ENCODE data around the gene NONO. TPM values are rescaled to one million over a fixed set of nuclear protein-coding genes. Genes with fewer than 3 reads are reported as not detected.
"Not testable (repeated sequence)": the region's sequence is repeated elsewhere in the genome, so short reads cannot be mapped to it uniquely, and the experiment has no call there.

Gene NONO
- total RNA-seq, 2 donors from 2014 or later, result 553 to 671 TPM

DNA sequence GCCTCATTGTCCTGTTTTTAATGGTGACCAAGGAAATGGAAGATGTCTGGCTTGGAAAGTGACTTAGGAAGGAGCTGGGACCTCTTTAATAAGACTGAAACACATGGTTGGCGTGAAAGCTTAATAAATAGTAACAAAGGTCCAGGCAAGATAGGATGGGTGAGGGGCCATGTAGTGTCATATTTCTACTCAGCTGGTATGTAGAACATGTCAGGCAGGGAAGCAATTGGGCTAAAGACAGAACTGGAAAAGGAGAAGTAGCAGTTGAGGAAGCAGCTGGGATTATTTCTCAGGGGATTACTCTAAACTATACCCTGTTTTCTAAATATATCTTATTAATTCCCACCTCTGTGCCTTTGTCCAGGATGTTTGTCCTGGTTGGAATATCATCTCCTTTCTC lies 36.7 kb downstream of the NONO start:
- WGBS, 2 experiments (ENCODE audit: insufficient coverage in 1 of 2, insufficient read length in 1 of 2), result 95 to 100% methylated on average over 1 of the region's 1 CpG
- H3K4me1 Mint-ChIP-seq, result no peaks in the 10 kb centered on the region

DNA sequence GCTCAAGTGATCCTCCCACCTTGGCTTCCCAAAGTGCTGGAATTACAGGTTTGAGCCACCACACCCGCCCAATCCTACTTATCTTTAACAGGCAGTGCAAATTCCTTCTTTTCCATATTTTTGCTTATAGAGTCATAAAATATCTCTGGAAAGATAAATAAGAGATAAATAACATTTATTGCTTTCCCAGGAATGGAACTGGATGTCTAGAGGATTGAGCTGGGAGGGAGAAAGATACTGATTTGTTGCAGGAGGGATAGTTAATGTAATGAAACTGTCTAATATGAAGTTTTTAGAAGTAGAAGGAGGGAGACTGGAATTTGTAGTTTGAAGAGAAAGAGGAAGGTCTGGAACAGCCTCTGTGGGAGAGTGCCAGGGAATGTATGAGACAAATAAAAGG lies 38.3 kb downstream of the NONO start:
- no CpG with 5 or more reads among the region's 1 CpG for WGBS, 2 experiments (ENCODE audit: insufficient coverage in 1 of 2, insufficient read length in 1 of 2)
- Histone ChIP-seq H3K9ac (ENCODE audit: extremely low read depth, low read length, poor library complexity, severe bottlenecking) (no peak overlapping the region), H3K27ac (ENCODE audit: low read depth, low read length) (no peak overlapping the region), H3K27me3 (ENCODE audit: control insufficient read depth, insufficient read depth, low read length, poor library complexity, severe bottlenecking) (no peaks in the 10 kb centered on the region), H3K4me3 (ENCODE audit: low read length) (no peak overlapping the region), H3K36me3 (ENCODE audit: control insufficient read depth, insufficient read depth, low read length) (peaks cover 4% of the 10 kb centered on the region), H3K9me3 (ENCODE audit: control insufficient read depth, low read length) (peaks cover 6% of the 10 kb centered on the region), H3K4me1 (ENCODE audit: control insufficient read depth, insufficient read depth, low read length) (no peaks in the 10 kb centered on the region)
- DNase-seq, result no peak
- H3K9me3 Mint-ChIP-seq, result peaks cover 47% of the 10 kb centered on the region
- peaks cover 17% of the 10 kb centered on the region for H3K36me3 Mint-ChIP-seq (ENCODE audit: low read depth)
- no peaks in the 10 kb centered on the region for H3K27me3 Mint-ChIP-seq (ENCODE audit: insufficient read depth)
- no peak for TF ChIP-seq CTCF (conservative IDR thresholded peaks at IDR 0.05)
- no peak overlapping the region for H3K27ac Mint-ChIP-seq
- H3K4me3 Mint-ChIP-seq, result no peak overlapping the region
- no peaks in the 10 kb centered on the region for H3K4me1 Mint-ChIP-seq

More for the DNA sequence above, 36.7 kb downstream of the NONO start:
- H3K9me3 ChIP-seq (ENCODE audit: control insufficient read depth, low read length), result no peaks in the 10 kb centered on the region
- Mint-ChIP-seq H3K27me3 (ENCODE audit: insufficient read depth) (no peaks in the 10 kb centered on the region), H3K9me3 (peaks cover 52% of the 10 kb centered on the region), H3K4me3 (no peak overlapping the region), H3K36me3 (ENCODE audit: low read depth) (peaks cover 15% of the 10 kb centered on the region), H3K27ac (no peak overlapping the region)
- no peak for TF ChIP-seq CTCF (conservative IDR thresholded peaks at IDR 0.05)
- no peaks in the 10 kb centered on the region for H3K36me3 ChIP-seq (ENCODE audit: control insufficient read depth, insufficient read depth, low read length)
- H3K27me3 ChIP-seq (ENCODE audit: control insufficient read depth, insufficient read depth, low read length, poor library complexity, severe bottlenecking), result no peaks in the 10 kb centered on the region
- DNase-seq, result no peak
- no peak overlapping the region for H3K27ac ChIP-seq (ENCODE audit: low read depth, low read length)
- no peaks in the 10 kb centered on the region for H3K4me1 ChIP-seq (ENCODE audit: control insufficient read depth, insufficient read depth, low read length)
- no peak overlapping the region for H3K4me3 ChIP-seq (ENCODE audit: low read length)
- H3K9ac ChIP-seq (ENCODE audit: extremely low read depth, low read length, poor library complexity, severe bottlenecking), result no peak overlapping the region

DNA sequence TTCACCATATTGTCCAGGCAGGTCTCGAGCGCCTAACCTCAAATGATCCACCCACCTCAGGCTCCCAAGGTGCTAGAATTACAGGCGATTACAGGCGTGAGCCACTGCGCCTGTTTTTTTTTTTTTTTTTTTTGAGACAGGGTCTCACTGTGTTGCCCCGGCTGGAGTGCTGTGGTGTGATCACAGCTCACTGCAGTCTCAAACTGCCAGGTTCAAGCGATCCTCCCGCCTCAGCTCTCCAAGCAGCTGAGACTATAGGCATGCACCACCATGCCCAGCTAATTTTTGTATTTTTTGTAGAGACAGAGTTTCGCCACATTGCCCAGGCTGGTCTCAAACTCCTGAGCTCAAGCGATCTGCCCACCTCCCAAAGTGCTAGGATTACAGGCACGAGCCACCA lies 41.0 kb downstream of the NONO start:
- not testable (repeated sequence) for H3K4me3 Mint-ChIP-seq; H3K27ac Mint-ChIP-seq; DNase-seq; H3K27me3 Mint-ChIP-seq (ENCODE audit: insufficient read depth); H3K27me3 ChIP-seq (ENCODE audit: control insufficient read depth, insufficient read depth, low read length, poor library complexity, severe bottlenecking); H3K4me3 ChIP-seq (ENCODE audit: low read length); H3K4me1 ChIP-seq (ENCODE audit: control insufficient read depth, insufficient read depth, low read length); H3K27ac ChIP-seq (ENCODE audit: low read depth, low read length); H3K9ac ChIP-seq (ENCODE audit: extremely low read depth, low read length, poor library complexity, severe bottlenecking); H3K4me1 Mint-ChIP-seq
- Histone ChIP-seq H3K9me3 (ENCODE audit: control insufficient read depth, low read length) (peaks cover 11% of the 10 kb centered on the region), H3K36me3 (ENCODE audit: control insufficient read depth, insufficient read depth, low read length) (peaks cover 14% of the 10 kb centered on the region)
- H3K9me3 Mint-ChIP-seq, result peaks cover 53% of the 10 kb centered on the region
- WGBS, 2 experiments (ENCODE audit: insufficient coverage in 1 of 2, insufficient read length in 1 of 2), result 96 to 97% methylated on average over 4 to 11 of the region's 11 CpGs
- H3K36me3 Mint-ChIP-seq (ENCODE audit: low read depth), result peaks cover 25% of the 10 kb centered on the region

- WGBS, 2 experiments (ENCODE audit: insufficient coverage in 1 of 2, insufficient read length in 1 of 2), result 89 to 100% methylated on average over 1 to 2 of the region's 3 CpGs
- no peak overlapping the region for H3K9ac ChIP-seq (ENCODE audit: extremely low read depth, low read length, poor library complexity, severe bottlenecking)
- peaks cover 22% of the 10 kb centered on the region for H3K36me3 Mint-ChIP-seq (ENCODE audit: low read depth)
- H3K4me1 Mint-ChIP-seq, result no peaks in the 10 kb centered on the region
- no peak for TF ChIP-seq CTCF (conservative IDR thresholded peaks at IDR 0.05)
- no peaks in the 10 kb centered on the region for H3K4me1 ChIP-seq (ENCODE audit: control insufficient read depth, insufficient read depth, low read length)
- H3K27me3 ChIP-seq (ENCODE audit: control insufficient read depth, insufficient read depth, low read length, poor library complexity, severe bottlenecking), result no peaks in the 10 kb centered on the region
- H3K27ac ChIP-seq (ENCODE audit: low read depth, low read length), result no peak overlapping the region
- H3K9me3 Mint-ChIP-seq, result peaks cover 61% of the 10 kb centered on the region
- no peak overlapping the region for H3K27ac Mint-ChIP-seq
- no peaks in the 10 kb centered on the region for H3K27me3 Mint-ChIP-seq (ENCODE audit: insufficient read depth)
- no peak for DNase-seq
- no peak overlapping the region for H3K4me3 ChIP-seq (ENCODE audit: low read length)
- H3K4me3 Mint-ChIP-seq, result no peak overlapping the region
- H3K9me3 ChIP-seq (ENCODE audit: control insufficient read depth, low read length), result peaks cover 11% of the 10 kb centered on the region
- H3K36me3 ChIP-seq (ENCODE audit: control insufficient read depth, insufficient read depth, low read length), result peaks cover 14% of the 10 kb centered on the region
Measured at GRCh38 chrX:71326394-71326793, 43.0 kb downstream of the NONO start.

- H3K9me3 ChIP-seq (ENCODE audit: control insufficient read depth, low read length); H3K9ac ChIP-seq (ENCODE audit: extremely low read depth, low read length, poor library complexity, severe bottlenecking); H3K36me3 Mint-ChIP-seq (ENCODE audit: low read depth); DNase-seq; H3K27me3 Mint-ChIP-seq (ENCODE audit: insufficient read depth); H3K4me3 ChIP-seq (ENCODE audit: low read length); H3K27me3 ChIP-seq (ENCODE audit: control insufficient read depth, insufficient read depth, low read length, poor library complexity, severe bottlenecking); H3K27ac Mint-ChIP-seq; H3K36me3 ChIP-seq (ENCODE audit: control insufficient read depth, insufficient read depth, low read length); H3K4me1 Mint-ChIP-seq; H3K27ac ChIP-seq (ENCODE audit: low read depth, low read length); H3K4me3 Mint-ChIP-seq; H3K4me1 ChIP-seq (ENCODE audit: control insufficient read depth, insufficient read depth, low read length): not testable (repeated sequence)
- 90% methylated on average over 2 of the region's 5 CpGs; no CpG with 5 or more reads in 1 of the 2 experiments for WGBS, 2 experiments (ENCODE audit: insufficient coverage in 1 of 2, insufficient read length in 1 of 2)
- H3K9me3 Mint-ChIP-seq, result peaks cover 40% of the 10 kb centered on the region
Measured at GRCh38 chrX:71349151-71349665, 65.8 kb downstream of the NONO start.
